IMR-90 (cell line): ENCODE data around the gene TIMP1. TPM values are rescaled to one million over a fixed set of nuclear protein-coding genes. Genes with fewer than 3 reads are reported as not detected.
A peak's percentile ranks its signal among the peaks of the same experiment; 100 is the strongest.

Experiments
- ATAC-seq: fragments of 200-7000 bp; cut with Tn5 transposase; 2 replicates; pipeline ENCODE4 v1.9.1; 2020; ENCODE audit warnings: low read depth, mild to moderate bottlenecking, moderate library complexity
- BruUV-seq: library from RNA; stranded (reverse); fragments of 400-500 nt; replicated peaks from 2 replicates; lab custom pipeline; 2021; lab: Mats Ljungman, UMichigan
- CTCF ChIA-PET: fragments of 300-600 bp; formaldehyde crosslinking; extraction: SDS; loops from one replicate; lab custom pipeline; 2021; ENCODE audit warnings: antibody characterized with exemption; lab: Yijun Ruan, JAX
- POLR2A ChIA-PET: fragments of 300-600 bp; sonication (Branson Sonifier 250); formaldehyde crosslinking; loops from one replicate; lab custom pipeline; 2022; ENCODE audit warnings: antibody characterized with exemption; ENCODE audit not compliant: unreplicated experiment; lab: Charles Lee
- DNase-seq: peaks from one replicate; pipeline ENCODE4 v3.0.0; 2013
- H2AFZ ChIP-seq: replicated peaks from 2 replicates; pipeline ENCODE3; 2013; ENCODE audit warnings: low read length, mild to moderate bottlenecking; ENCODE audit not compliant: poor library complexity
- H2AK5ac ChIP-seq: 2 replicates; pipeline ENCODE4 v1.6.1; 2013; ENCODE audit warnings: low read depth, low read length, inconsistent platforms
- H2AK9ac ChIP-seq: replicated peaks from 2 replicates; pipeline ENCODE3; 2013; ENCODE audit warnings: mild to moderate bottlenecking, low read depth, low read length, moderate library complexity; ENCODE audit not compliant: poor library complexity
- H2BK120ac ChIP-seq: 2 replicates; pipeline ENCODE4 v1.6.1; 2013; ENCODE audit warnings: low read depth, low read length, inconsistent platforms
- H2BK15ac ChIP-seq: 3 replicates; pipeline ENCODE4 v1.6.1; 2013; ENCODE audit warnings: low read depth, low read length, inconsistent platforms
- H2BK20ac ChIP-seq: 2 replicates; pipeline ENCODE4 v1.6.1; 2013; ENCODE audit warnings: low read depth, mild to moderate bottlenecking, inconsistent platforms, low read length, moderate library complexity
- H2BK5ac ChIP-seq: 2 replicates; pipeline ENCODE4 v1.6.1; 2013; ENCODE audit warnings: mild to moderate bottlenecking, low read depth, low read length, inconsistent platforms; ENCODE audit not compliant: poor library complexity, severe bottlenecking
- H3K14ac ChIP-seq: replicated peaks from 2 replicates; pipeline ENCODE4 v1.6.1; 2013; ENCODE audit warnings: low read depth, low read length, inconsistent platforms
- H3K18ac ChIP-seq: 2 replicates; pipeline ENCODE4 v1.6.1; 2013; ENCODE audit warnings: low read depth, low read length, control low read depth
- H3K23ac ChIP-seq: 2 replicates; pipeline ENCODE4 v1.6.1; 2013; ENCODE audit warnings: low read depth, low read length, inconsistent platforms
- H3K27ac ChIP-seq: 2 replicates; pipeline ENCODE4 v1.5.1; 2013; ENCODE audit warnings: mild to moderate bottlenecking, control low read depth, low read length; ENCODE audit not compliant: insufficient read depth
- H3K27me3 ChIP-seq: 2 replicates; pipeline ENCODE4 v1.6.1; 2013; ENCODE audit warnings: low read length; ENCODE audit not compliant: control insufficient read depth, insufficient read depth
- H3K36me3 ChIP-seq: 2 replicates; pipeline ENCODE4 v1.6.1; 2013; ENCODE audit warnings: low read length, mixed read lengths; ENCODE audit not compliant: control insufficient read depth, insufficient read depth
- H3K4ac ChIP-seq: 2 replicates; pipeline ENCODE4 v1.6.1; 2013; ENCODE audit warnings: low read depth, low read length, inconsistent platforms
- H3K4me1 ChIP-seq: 2 replicates; pipeline ENCODE4 v1.6.1; 2013; ENCODE audit warnings: low read length, mixed read lengths; ENCODE audit not compliant: control insufficient read depth, insufficient read depth
- H3K4me2 ChIP-seq: 2 replicates; pipeline ENCODE4 v1.6.1; 2013; ENCODE audit warnings: low read depth, mild to moderate bottlenecking, control low read depth, low read length, moderate library complexity
- H3K4me3 ChIP-seq: 2 replicates; pipeline ENCODE4 v1.5.1; 2013; ENCODE audit warnings: low read depth, mild to moderate bottlenecking, control low read depth, low read length, moderate library complexity; ENCODE audit not compliant: insufficient read depth
- H3K56ac ChIP-seq: 2 replicates; pipeline ENCODE4 v1.6.1; 2013; ENCODE audit warnings: low read length, inconsistent platforms; ENCODE audit not compliant: insufficient read depth; ENCODE audit errors: extremely low read depth
- H3K79me1 ChIP-seq, 2 experiments: 2 replicates each; pipeline ENCODE4 v1.6.1; 2013; ENCODE audit warnings: low read length in 2 of 2, inconsistent platforms in 1 of 2, low read depth in 1 of 2
- H3K9ac ChIP-seq: 2 replicates; pipeline ENCODE4 v1.6.1; 2013; ENCODE audit warnings: low read depth, low read length, control low read depth
- H3K9me1 ChIP-seq: 2 replicates; pipeline ENCODE4 v1.6.1; 2013; ENCODE audit warnings: low read length, inconsistent platforms; ENCODE audit not compliant: insufficient read depth
- H3K9me3 ChIP-seq: 2 replicates; pipeline ENCODE4 v1.6.1; 2013; ENCODE audit warnings: low read length; ENCODE audit not compliant: control insufficient read depth, insufficient read depth
- H4K20me1 ChIP-seq: 2 replicates; pipeline ENCODE4 v1.6.1; 2013; ENCODE audit warnings: low read length, inconsistent platforms; ENCODE audit not compliant: insufficient read depth
- H4K5ac ChIP-seq: 2 replicates; pipeline ENCODE4 v1.6.1; 2013; ENCODE audit warnings: mild to moderate bottlenecking, low read depth, low read length, control low read depth
- H4K8ac ChIP-seq, 2 experiments: 2 replicates each; pipeline ENCODE4 v1.6.1; 2013; ENCODE audit warnings: low read depth in 2 of 2, low read length in 2 of 2, control low read depth in 1 of 2, inconsistent platforms in 1 of 2
- H4K91ac ChIP-seq: 2 replicates; pipeline ENCODE4 v1.6.1; 2013; ENCODE audit warnings: low read depth, low read length, inconsistent platforms; ENCODE audit not compliant: insufficient read depth
- BHLHE40 ChIP-seq: fragments of 150-350 bp; IDR thresholded peaks from 2 replicates; pipeline ENCODE4 v1.6.1; 2016; ENCODE audit warnings: mild to moderate bottlenecking, low read depth, low read length
- FOS ChIP-seq: fragments of 150-350 bp; IDR thresholded peaks from 2 replicates; pipeline ENCODE4 v1.6.1; 2016; ENCODE audit warnings: low read depth, low read length
- MAZ ChIP-seq: IDR thresholded peaks from 2 replicates; pipeline ENCODE4 v1.6.1; 2012; ENCODE audit warnings: low read depth, mild to moderate bottlenecking, low read length, improper control_type of control experiment, moderate library complexity, borderline replicate concordance
- NFE2L2 ChIP-seq: fragments of 150-350 bp; IDR thresholded peaks from 2 replicates; pipeline ENCODE4 v1.6.1; 2016; ENCODE audit warnings: low read depth, mild to moderate bottlenecking, low read length
- POLR2A ChIP-seq: IDR thresholded peaks from 2 replicates; pipeline ENCODE4 v1.6.1; 2012; ENCODE audit warnings: mild to moderate bottlenecking, low read depth, low read length
- SMC3 ChIP-seq: fragments of 150-350 bp; IDR thresholded peaks from 2 replicates; pipeline ENCODE4 v1.6.1; 2016; ENCODE audit warnings: low read depth, mild to moderate bottlenecking, antibody characterized with exemption, low read length, moderate library complexity
- WGBS, 2 experiments: methylation state at CpG; one replicate each; pipeline versions ENCODE4 v1.1.5 to v1.1.7; 2013; ENCODE audit warnings: missing lambda C conversion rate in 2 of 2; ENCODE audit not compliant: insufficient read length in 1 of 2; ENCODE audit errors: extremely low coverage in 2 of 2; 5-methylcytosine and 5-hydroxymethylcytosine counted together
- dilution Hi-C: fragments of 300-500 bp; cut with HindIII; formaldehyde crosslinking; loops from one replicate; pipeline ENCODE4 v1.14.3; 2018; ENCODE audit warnings: low sequenced_read_pairs; ENCODE audit not compliant: unreplicated experiment
- in situ Hi-C: fragments of 300-500 bp; cut with MboI; formaldehyde crosslinking; loops from 3 replicates; pipeline ENCODE4 v1.14.3; 2019; ENCODE audit warnings: low sequenced_read_pairs, inconsistent platforms, mixed read lengths
- intact Hi-C: fragments of 100-400 bp; cut with micrococcal nuclease; formaldehyde crosslinking; loops from 2 replicates; pipeline ENCODE4 v1.10.0; 2022
- polyA plus RNA-seq, 3 experiments: library from polyadenylated mRNA; depleted of rRNA; stranded (reverse); fragments of >200 nt; gene quantifications; 2 replicates each; pipeline ENCODE4 v1.2.3, GENCODE V29; 2012; ENCODE audit warnings: low replicate concordance in 1 of 3
- total RNA-seq: library from RNA; depleted of rRNA; stranded (reverse); fragments of >200 nt; gene quantifications from 2 replicates; pipeline ENCODE4 v1.2.3, GENCODE V29; 2012

Gene TIMP1
- total and polyA plus RNA-seq, 2 of the 4 experiments (the other 2 are of a cell fraction), result 512 to 3,078 TPM

- Histone ChIP-seq H2AK5ac (no peak overlapping the region), H2BK20ac (no peak overlapping the region), H3K4me3 (no peak overlapping the region), H3K9me1 (no peaks in the 10 kb centered on the region), H2BK5ac (no peak overlapping the region), H4K5ac (no peak overlapping the region), H3K27me3 (no peaks in the 10 kb centered on the region), H4K20me1 (peaks cover 30% of the 10 kb centered on the region), H3K4me1 (peaks cover 5% of the 10 kb centered on the region; the same call in 1 of the 2 replicates), H4K8ac (no peak overlapping the region), H2AK9ac (peak overlapping the region; percentile 35), H3K23ac (no peak overlapping the region), H4K91ac (no peak overlapping the region), H3K36me3 (peaks cover 23% of the 10 kb centered on the region), H2BK120ac (no peak overlapping the region), H3K27ac (no peak overlapping the region), H3K4ac (no peak overlapping the region), H2BK15ac (no peak overlapping the region), H3K79me1 (peaks cover 0 to 30% of the 10 kb centered on the region in 2 experiments; a peak in 2 of 4 replicates), H3K14ac (no peak overlapping the region), H3K9me3 (no peaks in the 10 kb centered on the region), H3K4me2 (no peak overlapping the region), H3K9ac (no peak overlapping the region), H2AFZ (no peak overlapping the region), H3K18ac (no peak overlapping the region), H3K56ac (no peak overlapping the region)
- intact Hi-C loops (loop anchor here (5.0 kb wide), 1 partner anchor 55 kb away; no protein-coding TSS in a partner anchor), dilution Hi-C loops (no loop called here), in situ Hi-C loops (no loop called here)
- ChIA-PET CTCF (no interaction called here), POLR2A (no interaction called here)
- no peak for TF ChIP-seq FOS
- TF ChIP-seq POLR2A, result peak; percentile 89
- TF ChIP-seq BHLHE40, result no peak
- TF ChIP-seq MAZ, result 0 out of 2 replicates have a peak, but pooled peaks have one; percentile 22
- TF ChIP-seq SMC3, result no peak
- TF ChIP-seq NFE2L2, result no peak
- WGBS, 2 experiments, result 47% methylated on average over 3 of the region's 4 CpGs; no CpG with 5 or more reads in 1 of the 2 experiments
- peak; percentile 27 for DNase-seq
- no TSS peak for BruUV-seq
- ATAC-seq, result no peak
Observed at GRCh38 chrX:47587091-47587891, 5.1 kb downstream of the TIMP1 start.
